Neutrophil (primary cell): ENCODE measurements around the gene RTBDN.
A peak's percentile ranks its signal among the peaks of the same experiment; 100 is the strongest.
"Not testable (repeated sequence)": the region's sequence is repeated elsewhere in the genome, so short reads cannot be mapped to it uniquely, and the experiment has no call there.

Experiments used
- H3K27ac ChIP-seq: fragments of 200-600 bp; sonication (generic); 2 replicates; pipeline ENCODE4 v1.5.1; 2016; ENCODE audit warnings: mild to moderate bottlenecking, moderate library complexity
- H3K27me3 ChIP-seq: fragments of 200-600 bp; sonication (generic); 2 replicates; pipeline ENCODE4 v1.6.0; 2016; ENCODE audit warnings: mild to moderate bottlenecking
- H3K36me3 ChIP-seq: fragments of 200-600 bp; sonication (generic); 2 replicates; pipeline ENCODE4 v1.5.1; 2017
- H3K4me1 ChIP-seq, 2 experiments: fragments of 200-600 bp in 1 of 2; sonication (generic) in 1 of 2; 1 replicate in 1 of 2; 2 replicates in 1 of 2; pipeline versions ENCODE4 v1.5.1 to v1.6.1; 2013 to 2016; ENCODE audit warnings: low read depth in 1 of 2, low read length in 1 of 2, mild to moderate bottlenecking in 1 of 2, moderate library complexity in 1 of 2; ENCODE audit not compliant: control insufficient read depth in 1 of 2, insufficient read depth in 1 of 2
- H3K4me3 ChIP-seq, 2 experiments: fragments of 200-600 bp in 1 of 2; sonication (generic) in 1 of 2; 1 replicate in 1 of 2; 2 replicates in 1 of 2; pipeline ENCODE4 v1.5.1; 2013 to 2016; ENCODE audit warnings: low read depth in 1 of 2, low read length in 1 of 2, mild to moderate bottlenecking in 1 of 2, moderate library complexity in 1 of 2
- H3K9me3 ChIP-seq: fragments of 200-600 bp; sonication (generic); 2 replicates; pipeline ENCODE4 v1.5.1; 2016
- TF ChIP-seq, protein P1 (sequence below): fragments of 200-600 bp; sonication (generic); IDR thresholded peaks from 2 replicates; pipeline ENCODE4 v1.5.1; 2016; ENCODE audit warnings: antibody characterized with exemption

Gene RTBDN

GRCh38 chr19:12833738-12834565 is 427 bp downstream of the RTBDN start:
- Histone ChIP-seq H3K4me3 (peak overlapping the region in 1 of 2 experiments; percentile 35), H3K9me3 (no peaks in the 10 kb centered on the region), H3K4me1 (peaks cover 0 to 10% of the 10 kb centered on the region in 2 experiments), H3K36me3 (no peaks in the 10 kb centered on the region), H3K27me3 (peaks cover 100% of the 10 kb centered on the region), H3K27ac (no peak overlapping the region)
- TF ChIP-seq, protein P1, sequence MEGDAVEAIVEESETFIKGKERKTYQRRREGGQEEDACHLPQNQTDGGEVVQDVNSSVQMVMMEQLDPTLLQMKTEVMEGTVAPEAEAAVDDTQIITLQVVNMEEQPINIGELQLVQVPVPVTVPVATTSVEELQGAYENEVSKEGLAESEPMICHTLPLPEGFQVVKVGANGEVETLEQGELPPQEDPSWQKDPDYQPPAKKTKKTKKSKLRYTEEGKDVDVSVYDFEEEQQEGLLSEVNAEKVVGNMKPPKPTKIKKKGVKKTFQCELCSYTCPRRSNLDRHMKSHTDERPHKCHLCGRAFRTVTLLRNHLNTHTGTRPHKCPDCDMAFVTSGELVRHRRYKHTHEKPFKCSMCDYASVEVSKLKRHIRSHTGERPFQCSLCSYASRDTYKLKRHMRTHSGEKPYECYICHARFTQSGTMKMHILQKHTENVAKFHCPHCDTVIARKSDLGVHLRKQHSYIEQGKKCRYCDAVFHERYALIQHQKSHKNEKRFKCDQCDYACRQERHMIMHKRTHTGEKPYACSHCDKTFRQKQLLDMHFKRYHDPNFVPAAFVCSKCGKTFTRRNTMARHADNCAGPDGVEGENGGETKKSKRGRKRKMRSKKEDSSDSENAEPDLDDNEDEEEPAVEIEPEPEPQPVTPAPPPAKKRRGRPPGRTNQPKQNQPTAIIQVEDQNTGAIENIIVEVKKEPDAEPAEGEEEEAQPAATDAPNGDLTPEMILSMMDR = no peak

DNA sequence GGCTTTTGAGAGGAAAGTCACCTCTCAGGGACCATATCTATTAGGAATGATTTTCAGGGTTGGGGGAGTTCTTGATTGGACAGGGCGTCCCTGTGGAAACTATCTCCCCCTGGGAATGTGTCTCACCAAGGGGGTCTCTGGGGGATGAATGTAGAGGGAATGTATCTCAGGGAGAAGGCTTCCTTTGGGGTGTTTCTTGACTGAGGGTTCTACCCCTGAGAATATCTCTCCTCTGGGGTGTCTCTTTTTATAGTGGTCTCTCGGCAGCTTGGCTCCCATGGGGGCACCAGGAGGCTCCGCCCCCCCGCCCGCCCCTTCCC is 1.0 kb downstream of the RTBDN start:
- Histone ChIP-seq H3K9me3 (no peaks in the 10 kb centered on the region), H3K27me3 (peaks cover 100% of the 10 kb centered on the region), H3K4me3 (no peak overlapping the region), H3K27ac (no peak overlapping the region), H3K4me1 (peaks cover 0 to 4% of the 10 kb centered on the region in 2 experiments), H3K36me3 (no peaks in the 10 kb centered on the region)
- TF ChIP-seq, protein P1 = no peak

GRCh38 chr19:12828494-12828893 is 5.9 kb downstream of the RTBDN start:
- no peaks in the 10 kb centered on the region for H3K36me3 ChIP-seq
- peaks cover 3 to 5% of the 10 kb centered on the region in 2 experiments for H3K4me1 ChIP-seq
- H3K9me3 ChIP-seq = no peaks in the 10 kb centered on the region
- TF ChIP-seq, protein P1 = no peak
- no peak overlapping the region for H3K27ac ChIP-seq
- H3K27me3 ChIP-seq = peaks cover 96% of the 10 kb centered on the region
- no peak overlapping the region for H3K4me3 ChIP-seq

DNA sequence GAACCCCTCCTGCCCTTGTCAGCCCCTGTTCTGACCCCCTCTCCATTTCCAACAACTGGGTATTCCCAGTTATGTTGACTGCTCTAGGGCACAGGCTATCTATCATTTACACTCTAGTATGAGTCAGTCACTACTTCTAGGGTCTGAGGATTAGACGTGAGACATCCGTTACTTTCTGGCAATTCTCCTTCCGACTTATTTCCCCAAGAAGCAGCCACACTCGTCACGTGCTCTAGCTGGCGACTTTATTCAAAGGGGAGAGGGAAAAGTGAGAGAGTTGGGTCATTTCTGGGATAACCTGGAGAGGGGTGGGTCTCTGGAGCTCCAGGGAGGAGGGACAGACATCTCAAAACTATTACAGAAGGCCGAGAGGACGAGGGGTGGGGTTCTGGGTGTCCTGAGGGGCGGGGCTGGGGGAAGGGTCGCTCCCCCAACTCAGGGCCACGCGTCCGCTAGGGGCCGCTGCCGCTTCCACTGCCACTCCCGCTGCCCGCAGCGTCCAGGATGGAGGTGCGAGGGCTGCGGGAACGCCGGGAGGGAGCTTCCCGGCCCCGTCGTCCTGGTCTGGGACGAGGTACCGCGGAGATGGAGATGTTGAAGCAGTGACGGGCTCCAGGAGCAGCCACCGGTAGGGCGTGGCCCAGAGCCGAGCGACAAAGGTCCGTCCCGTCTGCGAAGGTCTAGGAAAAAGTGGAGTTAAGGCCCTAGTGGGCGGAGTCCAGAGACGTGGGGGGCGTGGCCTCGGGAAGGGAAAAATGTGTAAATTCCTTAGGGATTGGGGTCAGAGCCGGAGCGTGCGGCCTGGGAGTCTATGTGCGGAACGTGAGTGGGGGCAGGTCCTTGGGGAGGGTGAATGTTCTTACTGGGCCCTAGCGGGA is 8.9 kb downstream of the RTBDN start:
- Histone ChIP-seq H3K27ac (no peak overlapping the region), H3K4me3 (no peak overlapping the region), H3K9me3 (no peaks in the 10 kb centered on the region), H3K4me1 (peaks cover 3 to 5% of the 10 kb centered on the region in 2 experiments), H3K36me3 (no peaks in the 10 kb centered on the region), H3K27me3 (peaks cover 66% of the 10 kb centered on the region)
- TF ChIP-seq, protein P1 = no peak

DNA sequence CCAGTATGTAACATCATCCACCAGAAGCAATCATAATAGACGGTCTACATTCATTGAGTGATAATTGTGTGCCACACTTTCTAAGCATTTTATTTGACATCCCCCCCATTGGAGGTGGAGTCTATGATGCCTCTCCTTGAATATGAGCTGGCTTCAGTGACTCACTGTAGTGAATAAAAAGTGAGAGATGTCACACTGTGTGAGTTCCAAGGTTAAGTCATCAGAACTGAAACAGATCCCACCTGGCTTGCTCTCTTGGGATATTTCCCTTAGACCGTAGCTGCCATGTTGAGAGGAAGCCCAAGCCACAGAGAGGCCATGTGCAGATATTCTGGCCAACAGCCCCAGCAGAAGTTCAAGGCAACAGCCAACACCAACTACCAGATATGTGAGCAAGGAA is 12.6 kb downstream of the RTBDN start:
- peaks cover 3 to 5% of the 10 kb centered on the region in 2 experiments for H3K4me1 ChIP-seq
- H3K9me3 ChIP-seq = no peaks in the 10 kb centered on the region
- H3K36me3 ChIP-seq = no peaks in the 10 kb centered on the region
- H3K4me3 ChIP-seq = no peak overlapping the region
- TF ChIP-seq, protein P1 = no peak
- H3K27me3 ChIP-seq = peaks cover 29% of the 10 kb centered on the region
- no peak overlapping the region for H3K27ac ChIP-seq

DNA sequence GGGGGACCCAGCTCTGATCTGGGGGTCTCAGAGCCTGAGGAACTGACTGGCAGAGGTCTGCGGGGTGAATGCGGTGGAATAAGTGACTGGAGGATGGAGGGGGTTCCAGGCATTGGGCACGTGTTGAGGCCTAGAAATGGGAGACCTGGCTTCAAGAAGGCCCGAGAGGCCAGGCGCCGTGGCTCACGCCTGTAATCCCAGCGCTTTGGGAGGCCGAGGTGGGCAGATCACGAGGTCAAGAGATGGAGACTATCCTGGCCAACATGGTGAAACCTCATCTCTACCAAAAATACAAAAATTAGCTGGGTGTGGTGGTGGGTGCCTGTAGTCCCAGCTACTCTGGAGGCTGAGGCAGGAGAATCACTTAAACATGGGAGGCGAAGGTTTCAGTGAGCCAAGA is 16.6 kb downstream of the RTBDN start:
- not testable (repeated sequence) for H3K36me3 ChIP-seq, H3K4me1 ChIP-seq, H3K9me3 ChIP-seq, H3K27me3 ChIP-seq, H3K4me3 ChIP-seq, H3K27ac ChIP-seq

DNA sequence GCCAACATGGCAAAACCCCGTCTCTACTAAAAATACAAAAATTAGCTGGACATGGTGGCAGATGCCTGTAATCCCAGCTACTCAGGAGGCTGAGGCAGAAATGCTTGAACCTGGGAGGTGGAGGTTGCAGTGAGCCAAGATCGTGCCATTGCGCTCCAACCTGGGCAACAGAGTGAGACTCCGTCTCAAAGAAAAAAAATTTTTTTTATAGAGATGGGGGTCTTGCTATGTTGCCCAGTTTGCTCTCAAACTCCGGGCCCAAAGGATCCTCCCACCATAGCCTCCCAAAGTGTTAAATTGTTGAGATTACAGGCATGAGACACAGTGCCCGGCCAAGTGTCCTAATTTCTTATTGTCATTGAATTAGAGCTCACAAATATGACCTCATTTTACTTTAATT is 17.2 kb downstream of the RTBDN start:
- H3K4me3 ChIP-seq, H3K4me1 ChIP-seq: not testable (repeated sequence)

More for the DNA sequence above, 17.2 kb downstream of the RTBDN start:
- H3K27me3 ChIP-seq, H3K27ac ChIP-seq, H3K9me3 ChIP-seq, H3K36me3 ChIP-seq: not testable (repeated sequence)
